ES-I3 (cell line): ENCODE data around the gene IGFLR1.
"Not testable (repeated sequence)": the region's sequence is repeated elsewhere in the genome, so short reads cannot be mapped to it uniquely, and the experiment has no call there.

Source experiments
- H3K36me3 ChIP-seq: 2 replicates; pipeline ENCODE4 v1.6.1; 2013; ENCODE audit warnings: mild to moderate bottlenecking, low read length, control low read depth, moderate library complexity; ENCODE audit not compliant: insufficient read depth
- H3K4me1 ChIP-seq: 2 replicates; pipeline ENCODE4 v1.6.1; 2013; ENCODE audit warnings: mild to moderate bottlenecking, control low read depth, low read length; ENCODE audit not compliant: insufficient read depth
- H3K9ac ChIP-seq: 2 replicates; pipeline ENCODE4 v1.6.1; 2013; ENCODE audit warnings: low read depth, mild to moderate bottlenecking, low read length, moderate library complexity
- H3K9me3 ChIP-seq: 2 replicates; pipeline ENCODE4 v1.6.1; 2013; ENCODE audit warnings: mild to moderate bottlenecking, low read length, moderate library complexity; ENCODE audit not compliant: control insufficient read depth, insufficient read depth

IGFLR1 gene

GRCh38 chr19:35733180-35734125 is 8.8 kb downstream of the IGFLR1 start:
- Histone ChIP-seq H3K4me1 (no peaks in the 10 kb centered on the region), H3K9me3 (no peaks in the 10 kb centered on the region), H3K9ac (no peak overlapping the region), H3K36me3 (peaks cover 13% of the 10 kb centered on the region)

GRCh38 chr19:35732540-35733179 is 9.6 kb downstream of the IGFLR1 start:
- peaks cover 13% of the 10 kb centered on the region for H3K36me3 ChIP-seq
- H3K4me1 ChIP-seq, result no peaks in the 10 kb centered on the region
- no peak overlapping the region for H3K9ac ChIP-seq
- no peaks in the 10 kb centered on the region for H3K9me3 ChIP-seq

- H3K9me3 ChIP-seq, result no peaks in the 10 kb centered on the region
- H3K36me3 ChIP-seq, result peaks cover 13% of the 10 kb centered on the region
- no peak overlapping the region for H3K9ac ChIP-seq
- H3K4me1 ChIP-seq, result no peaks in the 10 kb centered on the region
Measured at GRCh38 chr19:35731779-35732405, 10.4 kb downstream of the IGFLR1 start.

GRCh38 chr19:35731353-35731752 is 10.9 kb downstream of the IGFLR1 start:
- Histone ChIP-seq H3K36me3 (peaks cover 15% of the 10 kb centered on the region), H3K9ac (no peak overlapping the region), H3K9me3 (no peaks in the 10 kb centered on the region)

GRCh38 chr19:35730326-35730725 is 11.9 kb downstream of the IGFLR1 start:
- Histone ChIP-seq H3K36me3 (peaks cover 16% of the 10 kb centered on the region), H3K9me3 (no peaks in the 10 kb centered on the region), H3K4me1 (no peaks in the 10 kb centered on the region), H3K9ac (no peak overlapping the region)

More at GRCh38 chr19:35731353-35731752, 10.9 kb downstream of the IGFLR1 start:
- no peaks in the 10 kb centered on the region for H3K4me1 ChIP-seq

- H3K36me3 ChIP-seq, result peaks cover 21% of the 10 kb centered on the region
- H3K4me1 ChIP-seq, result no peaks in the 10 kb centered on the region
- H3K9ac ChIP-seq, result no peak overlapping the region
- no peaks in the 10 kb centered on the region for H3K9me3 ChIP-seq
Measured at GRCh38 chr19:35729763-35730162, 12.5 kb downstream of the IGFLR1 start.

- Histone ChIP-seq H3K9ac (no peak overlapping the region), H3K36me3 (peaks cover 22% of the 10 kb centered on the region), H3K9me3 (no peaks in the 10 kb centered on the region), H3K4me1 (no peaks in the 10 kb centered on the region)
Measured at GRCh38 chr19:35729021-35729420, 13.2 kb downstream of the IGFLR1 start.

- Histone ChIP-seq H3K4me1 (no peaks in the 10 kb centered on the region), H3K9me3 (no peaks in the 10 kb centered on the region), H3K36me3 (peaks cover 22% of the 10 kb centered on the region), H3K9ac (no peak overlapping the region)
Measured at GRCh38 chr19:35727956-35728706, 14.1 kb downstream of the IGFLR1 start.

- peaks cover 23% of the 10 kb centered on the region for H3K36me3 ChIP-seq
- H3K4me1 ChIP-seq, result no peaks in the 10 kb centered on the region
- no peaks in the 10 kb centered on the region for H3K9me3 ChIP-seq
- no peak overlapping the region for H3K9ac ChIP-seq
Measured at GRCh38 chr19:35727053-35727955, 14.9 kb downstream of the IGFLR1 start.

- Histone ChIP-seq H3K9me3 (no peaks in the 10 kb centered on the region), H3K9ac (no peak overlapping the region), H3K4me1 (no peaks in the 10 kb centered on the region), H3K36me3 (peaks cover 16% of the 10 kb centered on the region)
Measured at GRCh38 chr19:35725216-35725861, 16.9 kb downstream of the IGFLR1 start.

GRCh38 chr19:35724560-35724959 is 17.7 kb downstream of the IGFLR1 start:
- Histone ChIP-seq H3K36me3 (peaks cover 16% of the 10 kb centered on the region), H3K9me3 (no peaks in the 10 kb centered on the region), H3K9ac (no peak overlapping the region), H3K4me1 (no peaks in the 10 kb centered on the region)

GRCh38 chr19:35724132-35724531 is 18.1 kb downstream of the IGFLR1 start:
- H3K9me3 ChIP-seq, H3K9ac ChIP-seq, H3K4me1 ChIP-seq: not testable (repeated sequence)
- H3K36me3 ChIP-seq, result peaks cover 16% of the 10 kb centered on the region

GRCh38 chr19:35723671-35724070 is 18.6 kb downstream of the IGFLR1 start:
- Histone ChIP-seq H3K4me1 (no peaks in the 10 kb centered on the region; the same call in 1 of the 2 replicates), H3K9me3 (no peaks in the 10 kb centered on the region), H3K36me3 (peaks cover 16% of the 10 kb centered on the region), H3K9ac (no peak overlapping the region)
